Activated CD8-positive, alpha-beta memory T cell treated with anti-CD3 and anti-CD28 coated beads for 1 hour (primary cell): ENCODE measurements around the gene ID1.
A peak's percentile ranks its signal among the peaks of the same experiment; 100 is the strongest.
"Not testable (repeated sequence)": the region's sequence is repeated elsewhere in the genome, so short reads cannot be mapped to it uniquely, and the experiment has no call there.

Experiments
- DNase-seq, 2 donors: peaks; one replicate each; pipeline ENCODE4 v3.0.0-alpha.2; 2020; ENCODE audit warnings: low read depth in 1 of 2; ENCODE audit errors: extremely low read depth in 1 of 2

Gene ID1

GRCh38 chr20:31596831-31597480 is 8.1 kb upstream of the ID1 start:
- DNase-seq, result no peak

GRCh38 chr20:31597481-31597855 is 7.6 kb upstream of the ID1 start:
- no peak for DNase-seq

DNA sequence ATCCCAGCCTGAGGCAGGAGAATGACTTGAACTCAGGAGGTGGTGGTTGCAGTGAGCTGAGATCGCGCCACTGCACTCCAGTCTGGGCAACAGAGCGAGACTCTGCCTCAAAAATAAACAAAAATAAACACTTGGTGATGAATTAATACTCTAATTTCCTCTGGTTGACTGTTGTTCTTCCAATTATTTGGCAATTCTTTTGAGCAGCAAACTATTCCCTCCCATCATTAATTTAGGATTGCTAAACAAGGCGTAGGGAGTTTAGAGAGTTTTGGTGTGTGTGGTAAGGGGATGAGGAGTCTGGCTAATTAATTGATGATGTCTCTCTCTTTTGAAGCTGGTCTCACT is 2.7 kb upstream of the ID1 start:
- DNase-seq, result no peak

DNA sequence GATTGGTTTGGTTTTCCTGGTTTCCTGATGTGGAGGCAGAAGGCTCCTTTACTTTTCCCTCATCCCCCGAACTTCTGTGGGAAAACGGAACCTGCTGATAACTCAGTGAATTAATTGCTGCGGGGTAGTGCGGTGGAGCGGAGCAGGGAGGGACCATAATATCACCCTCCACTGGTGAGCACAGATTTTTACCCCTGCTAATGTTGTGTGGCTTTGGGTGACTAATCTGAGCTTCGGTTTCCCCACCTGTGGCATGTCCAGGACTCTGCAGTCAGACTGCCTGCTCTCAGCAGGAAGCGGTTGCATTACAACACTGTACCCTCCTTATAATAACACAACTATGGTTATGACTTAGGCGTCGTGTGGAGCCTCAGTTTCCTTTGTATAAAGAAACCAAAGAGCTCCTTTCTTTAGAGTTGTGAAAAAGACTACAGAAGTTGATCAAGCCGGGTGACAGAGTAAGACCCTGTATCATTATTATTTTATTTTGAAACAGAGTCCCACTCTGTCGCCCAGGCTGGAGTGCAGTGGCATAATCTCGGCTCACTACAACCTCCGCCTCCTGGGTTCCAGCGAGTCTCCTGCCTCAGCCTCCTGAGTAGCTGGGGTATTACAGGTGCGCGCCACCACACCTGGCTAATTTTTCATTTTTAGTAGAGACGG is 2.2 kb upstream of the ID1 start:
- no peak for DNase-seq

- DNase-seq, result peak; percentile 55 to 79
These were observed 1.1 kb upstream of the ID1 start for GRCh38 chr20:31603822-31604566.

- DNase-seq, result no peak
These were observed 490 bp upstream of the ID1 start for GRCh38 chr20:31604567-31605030.

- DNase-seq, result no peak
These were observed 1.1 kb downstream of the ID1 start for GRCh38 chr20:31605902-31606803.

DNA sequence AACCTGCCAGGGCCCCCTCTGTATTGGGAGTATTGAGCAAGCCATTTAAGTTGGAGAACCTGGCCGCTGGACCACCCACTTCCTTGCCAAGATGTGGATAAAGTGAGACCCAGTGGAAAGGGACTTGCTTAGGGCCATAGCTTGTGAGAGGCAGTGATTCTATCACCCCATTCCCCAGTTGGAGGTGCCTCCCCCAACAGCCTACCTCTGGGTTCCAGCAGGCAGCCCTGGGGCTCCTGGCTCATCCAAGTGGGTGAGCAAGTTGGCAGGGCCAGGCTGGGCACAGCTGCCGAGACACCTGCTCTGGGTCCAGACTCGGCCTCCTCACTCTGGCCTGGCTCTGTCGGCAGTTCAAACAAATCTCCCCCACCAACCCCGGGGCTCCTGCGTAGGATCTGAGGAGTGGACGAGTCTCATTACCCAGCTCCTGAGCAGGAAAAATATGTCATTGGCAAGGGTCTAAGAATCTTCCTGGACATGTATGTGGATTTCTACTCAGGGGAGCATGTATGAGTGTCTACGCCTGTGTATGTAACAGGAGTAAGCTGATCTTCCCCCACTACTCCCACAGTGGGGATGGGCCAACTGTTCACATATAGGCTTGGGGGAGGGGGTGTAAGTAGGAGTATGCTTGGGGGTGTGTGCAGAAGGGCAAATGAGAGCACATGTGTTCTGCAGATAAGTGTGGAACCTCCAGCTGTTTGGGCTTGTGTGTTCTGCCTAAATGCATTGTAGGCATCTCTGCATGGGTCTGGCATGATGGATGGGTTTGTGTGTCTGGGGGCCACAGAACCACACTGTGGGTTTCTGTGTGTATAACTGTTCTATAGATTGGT is 1.9 kb downstream of the ID1 start:
- DNase-seq, result no peak

GRCh38 chr20:31607640-31608250 is 2.7 kb downstream of the ID1 start:
- DNase-seq, result no peak

- no peak for DNase-seq
These were observed 3.3 kb downstream of the ID1 start for GRCh38 chr20:31608251-31608945.

GRCh38 chr20:31612271-31612640 is 7.2 kb downstream of the ID1 start:
- DNase-seq, result not testable (repeated sequence)

DNA sequence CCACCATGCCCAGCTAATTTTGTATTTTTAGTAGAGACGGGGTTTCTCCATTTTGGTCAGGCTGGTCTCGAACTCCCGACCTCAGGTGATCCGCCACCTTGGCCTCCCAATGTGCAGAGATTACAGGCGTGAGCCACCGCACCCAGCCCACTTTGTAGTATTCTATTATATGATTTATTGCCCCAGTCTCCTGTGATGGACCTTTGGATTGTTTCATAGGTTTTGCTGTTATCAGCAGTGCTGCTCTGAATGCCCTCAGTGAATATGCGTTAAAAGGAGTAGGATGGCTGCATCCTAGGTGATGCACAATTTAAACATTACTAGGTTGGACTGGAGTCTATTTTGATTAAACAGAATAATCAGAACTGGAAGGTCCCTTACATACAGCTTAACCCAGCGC is 10.3 kb downstream of the ID1 start:
- DNase-seq, result no peak

DNA sequence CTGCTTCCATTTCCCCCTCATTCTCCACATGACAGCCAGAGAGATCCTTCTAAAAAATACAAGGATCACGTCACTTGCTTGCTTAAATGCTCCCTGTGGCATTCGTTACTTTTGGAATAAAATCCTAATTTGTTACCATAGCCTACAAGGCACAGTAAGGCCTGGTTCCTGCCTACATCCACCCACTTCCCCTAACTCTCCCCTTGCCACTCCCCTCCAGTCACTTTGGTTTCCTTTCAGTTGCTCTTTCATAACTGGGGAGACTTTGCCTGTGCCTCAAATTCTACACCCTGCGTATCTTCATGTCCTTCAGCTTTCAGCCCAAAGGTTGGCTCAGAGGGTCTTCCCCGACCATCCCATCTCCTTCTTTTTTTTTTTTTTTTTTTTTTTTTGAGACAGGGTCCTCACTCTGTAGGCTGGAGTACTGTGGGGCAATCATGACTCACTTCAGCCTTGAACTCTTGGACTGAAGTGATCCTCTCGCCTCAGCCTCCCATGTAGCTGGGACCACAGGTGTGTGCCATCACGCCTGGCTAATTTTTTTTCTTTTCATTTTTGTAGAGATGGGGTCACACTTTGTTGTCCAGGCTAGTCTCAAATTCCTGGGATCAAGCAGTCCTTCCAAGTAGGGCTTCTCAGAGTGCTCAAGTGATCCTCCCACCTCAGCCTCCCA is 12.5 kb downstream of the ID1 start:
- DNase-seq, result no peak

DNA sequence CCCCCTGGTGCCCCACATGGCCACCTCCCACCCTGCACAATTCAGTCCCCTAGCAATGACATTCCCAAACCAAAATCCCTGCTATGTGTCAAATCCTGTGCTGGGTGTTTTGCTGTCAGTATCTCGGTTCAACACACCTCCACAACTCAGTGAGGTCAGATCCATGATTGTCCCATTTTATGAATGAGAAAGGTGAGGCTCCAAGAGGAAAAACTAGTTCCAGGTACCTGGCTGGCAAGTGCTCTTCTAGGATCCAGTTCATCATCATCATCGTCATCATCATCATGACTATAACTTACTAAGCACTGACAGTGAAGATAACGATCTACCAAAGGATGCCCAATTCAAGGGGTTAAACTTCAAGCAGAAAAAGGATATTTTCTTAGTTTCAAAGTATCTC is 15.2 kb downstream of the ID1 start:
- no peak for DNase-seq

GRCh38 chr20:31623123-31623505 is 18.0 kb downstream of the ID1 start:
- not testable (repeated sequence) for DNase-seq

- not testable (repeated sequence) for DNase-seq
These were observed 21.4 kb downstream of the ID1 start for GRCh38 chr20:31626534-31626933.

GRCh38 chr20:31628057-31628456 is 23.0 kb downstream of the ID1 start:
- DNase-seq, result not testable (repeated sequence)

- no peak for DNase-seq
These were observed 25.2 kb downstream of the ID1 start for GRCh38 chr20:31630187-31630790.
